Skeletal muscle tissue (tissue), 4 donors: Measurements from ENCODE around the gene TAX1BP1. TPM values are rescaled to one million over a fixed set of nuclear protein-coding genes. Genes with fewer than 3 reads are reported as not detected.

Source experiments
- H3K27ac ChIP-seq: one replicate; pipeline ENCODE4 v1.7.0; 2013; ENCODE audit warnings: mild to moderate bottlenecking, low read depth, low read length, inconsistent platforms
- H3K27me3 ChIP-seq, 3 donors: one replicate each; pipeline ENCODE4 v1.7.0; 2013; ENCODE audit warnings: low read length in 3 of 3; ENCODE audit not compliant: control insufficient read depth in 3 of 3, insufficient read depth in 3 of 3
- H3K36me3 ChIP-seq, 3 donors: one replicate each; pipeline ENCODE4 v1.7.0; 2013; ENCODE audit warnings: low read length in 3 of 3; ENCODE audit not compliant: control insufficient read depth in 3 of 3, insufficient read depth in 3 of 3
- H3K4me1 ChIP-seq, 3 donors: one replicate each; pipeline ENCODE4 v1.7.0; 2013; ENCODE audit warnings: low read length in 3 of 3, mild to moderate bottlenecking in 3 of 3; ENCODE audit not compliant: control insufficient read depth in 3 of 3, insufficient read depth in 3 of 3
- H3K4me3 ChIP-seq, 3 donors: one replicate each; pipeline ENCODE4 v1.7.0; 2013; ENCODE audit warnings: low read length in 3 of 3
- H3K9ac ChIP-seq, 3 donors: one replicate each; pipeline ENCODE4 v1.7.0; 2013; ENCODE audit warnings: low read length in 3 of 3, mild to moderate bottlenecking in 3 of 3, moderate library complexity in 2 of 3, low read depth in 1 of 3
- H3K9me3 ChIP-seq, 3 donors: one replicate each; pipeline ENCODE4 v1.7.0; 2013; ENCODE audit warnings: low read length in 3 of 3; ENCODE audit not compliant: control insufficient read depth in 3 of 3
- total RNA-seq: library from RNA; depleted of rRNA; stranded (reverse); fragments of >200 nt; gene quantifications from one replicate; pipeline ENCODE4 v1.2.3, GENCODE V29; 2014
- donor health status: Osteomylitis.

Gene TAX1BP1
- total RNA-seq, 1 donor from 2014 or later, result 24.5 TPM

- H3K4me3 ChIP-seq, result no peak overlapping the region
- H3K36me3 ChIP-seq, result peaks cover 0 to 5% (median 3%) of the 10 kb centered on the region in 3 donors
- no peaks in the 10 kb centered on the region for H3K27me3 ChIP-seq
- no peaks in the 10 kb centered on the region for H3K9me3 ChIP-seq
- H3K9ac ChIP-seq, result no peak overlapping the region
- no peak overlapping the region for H3K27ac ChIP-seq
- H3K4me1 ChIP-seq, result peaks cover 0 to 4% (median 0%) of the 10 kb centered on the region in 3 donors
Observed at GRCh38 chr7:27774717-27775328, 34.9 kb downstream of the TAX1BP1 start.

GRCh38 chr7:27775782-27776181 is 35.8 kb downstream of the TAX1BP1 start:
- Histone ChIP-seq H3K9ac (no peak overlapping the region), H3K4me3 (no peak overlapping the region), H3K27me3 (no peaks in the 10 kb centered on the region), H3K9me3 (no peaks in the 10 kb centered on the region), H3K27ac (no peak overlapping the region), H3K36me3 (peaks cover 0 to 5% (median 3%) of the 10 kb centered on the region in 3 donors), H3K4me1 (peaks cover 0 to 4% (median 0%) of the 10 kb centered on the region in 3 donors)

- no peaks in the 10 kb centered on the region for H3K27me3 ChIP-seq
- H3K4me3 ChIP-seq, result no peak overlapping the region
- no peak overlapping the region for H3K9ac ChIP-seq
- no peaks in the 10 kb centered on the region for H3K9me3 ChIP-seq
- H3K4me1 ChIP-seq, result peaks cover 0 to 4% (median 0%) of the 10 kb centered on the region in 3 donors
- no peaks in the 10 kb centered on the region for H3K36me3 ChIP-seq
- no peak overlapping the region for H3K27ac ChIP-seq
Observed at GRCh38 chr7:27777662-27778061, 37.7 kb downstream of the TAX1BP1 start.

- Histone ChIP-seq H3K36me3 (no peaks in the 10 kb centered on the region), H3K27ac (no peak overlapping the region), H3K9ac (no peak overlapping the region), H3K4me3 (no peak overlapping the region), H3K27me3 (no peaks in the 10 kb centered on the region), H3K9me3 (no peaks in the 10 kb centered on the region), H3K4me1 (peaks cover 0 to 4% (median 0%) of the 10 kb centered on the region in 3 donors)
Observed at GRCh38 chr7:27779873-27780272, 39.9 kb downstream of the TAX1BP1 start.

GRCh38 chr7:27781188-27781587 is 41.2 kb downstream of the TAX1BP1 start:
- Histone ChIP-seq H3K27me3 (no peaks in the 10 kb centered on the region), H3K36me3 (peaks cover 4 to 6% (median 5%) of the 10 kb centered on the region in 3 donors), H3K9me3 (no peaks in the 10 kb centered on the region), H3K4me1 (no peaks in the 10 kb centered on the region), H3K4me3 (no peak overlapping the region), H3K9ac (no peak overlapping the region), H3K27ac (no peak overlapping the region)

- H3K9ac ChIP-seq, result no peak overlapping the region
- H3K27ac ChIP-seq, result no peak overlapping the region
- peaks cover 4 to 12% (median 5%) of the 10 kb centered on the region in 3 donors for H3K36me3 ChIP-seq
- no peaks in the 10 kb centered on the region for H3K27me3 ChIP-seq
- H3K9me3 ChIP-seq, result no peaks in the 10 kb centered on the region
- H3K4me1 ChIP-seq, result no peaks in the 10 kb centered on the region
- H3K4me3 ChIP-seq, result no peak overlapping the region
Observed at GRCh38 chr7:27782849-27783248, 42.9 kb downstream of the TAX1BP1 start.

- H3K27ac ChIP-seq, result no peak overlapping the region
- H3K4me1 ChIP-seq, result no peaks in the 10 kb centered on the region
- H3K4me3 ChIP-seq, result no peak overlapping the region
- no peaks in the 10 kb centered on the region for H3K9me3 ChIP-seq
- H3K36me3 ChIP-seq, result peaks cover 5 to 12% (median 7%) of the 10 kb centered on the region in 3 donors
- no peak overlapping the region for H3K9ac ChIP-seq
- H3K27me3 ChIP-seq, result no peaks in the 10 kb centered on the region
Observed at GRCh38 chr7:27784399-27785053, 44.6 kb downstream of the TAX1BP1 start.

GRCh38 chr7:27788437-27788836 is 48.5 kb downstream of the TAX1BP1 start:
- no peaks in the 10 kb centered on the region for H3K27me3 ChIP-seq
- no peak overlapping the region for H3K9ac ChIP-seq
- H3K27ac ChIP-seq, result no peak overlapping the region
- no peaks in the 10 kb centered on the region for H3K4me1 ChIP-seq
- peaks cover 8 to 20% (median 14%) of the 10 kb centered on the region in 3 donors for H3K36me3 ChIP-seq
- no peaks in the 10 kb centered on the region for H3K9me3 ChIP-seq
- no peak overlapping the region for H3K4me3 ChIP-seq

- H3K36me3 ChIP-seq, result peaks cover 6 to 23% (median 21%) of the 10 kb centered on the region in 3 donors
- no peaks in the 10 kb centered on the region for H3K4me1 ChIP-seq
- H3K27ac ChIP-seq, result no peak overlapping the region
- H3K27me3 ChIP-seq, result no peaks in the 10 kb centered on the region
- no peak overlapping the region for H3K9ac ChIP-seq
- no peaks in the 10 kb centered on the region for H3K9me3 ChIP-seq
- no peak overlapping the region for H3K4me3 ChIP-seq
Observed at GRCh38 chr7:27793780-27794179, 53.8 kb downstream of the TAX1BP1 start.

- H3K27me3 ChIP-seq, result no peaks in the 10 kb centered on the region
- no peak overlapping the region for H3K4me3 ChIP-seq
- H3K9me3 ChIP-seq, result no peaks in the 10 kb centered on the region
- no peaks in the 10 kb centered on the region for H3K4me1 ChIP-seq
- peaks cover 6 to 23% (median 21%) of the 10 kb centered on the region in 3 donors for H3K36me3 ChIP-seq
- H3K27ac ChIP-seq, result no peak overlapping the region
- no peak overlapping the region for H3K9ac ChIP-seq
Observed at GRCh38 chr7:27795977-27796376, 56.0 kb downstream of the TAX1BP1 start.
